ENCODE data around the gene KCNK4.

GRCh38 chr11:64297699-64298358, 6.7 kb downstream of the KCNK4 start:
- TF ChIP-seq CTCF (IDR thresholded peaks at IDR 0.05) (no peak), POLR2AphosphoS5 (IDR thresholded peaks at IDR 0.05; ENCODE audit: low read depth, low read length) (no peak), SIN3A (IDR thresholded peaks at IDR 0.05; ENCODE audit: borderline replicate concordance, insufficient read depth, low read depth, low read length) (no peak)
- TF ChIP-seq, protein P1, sequence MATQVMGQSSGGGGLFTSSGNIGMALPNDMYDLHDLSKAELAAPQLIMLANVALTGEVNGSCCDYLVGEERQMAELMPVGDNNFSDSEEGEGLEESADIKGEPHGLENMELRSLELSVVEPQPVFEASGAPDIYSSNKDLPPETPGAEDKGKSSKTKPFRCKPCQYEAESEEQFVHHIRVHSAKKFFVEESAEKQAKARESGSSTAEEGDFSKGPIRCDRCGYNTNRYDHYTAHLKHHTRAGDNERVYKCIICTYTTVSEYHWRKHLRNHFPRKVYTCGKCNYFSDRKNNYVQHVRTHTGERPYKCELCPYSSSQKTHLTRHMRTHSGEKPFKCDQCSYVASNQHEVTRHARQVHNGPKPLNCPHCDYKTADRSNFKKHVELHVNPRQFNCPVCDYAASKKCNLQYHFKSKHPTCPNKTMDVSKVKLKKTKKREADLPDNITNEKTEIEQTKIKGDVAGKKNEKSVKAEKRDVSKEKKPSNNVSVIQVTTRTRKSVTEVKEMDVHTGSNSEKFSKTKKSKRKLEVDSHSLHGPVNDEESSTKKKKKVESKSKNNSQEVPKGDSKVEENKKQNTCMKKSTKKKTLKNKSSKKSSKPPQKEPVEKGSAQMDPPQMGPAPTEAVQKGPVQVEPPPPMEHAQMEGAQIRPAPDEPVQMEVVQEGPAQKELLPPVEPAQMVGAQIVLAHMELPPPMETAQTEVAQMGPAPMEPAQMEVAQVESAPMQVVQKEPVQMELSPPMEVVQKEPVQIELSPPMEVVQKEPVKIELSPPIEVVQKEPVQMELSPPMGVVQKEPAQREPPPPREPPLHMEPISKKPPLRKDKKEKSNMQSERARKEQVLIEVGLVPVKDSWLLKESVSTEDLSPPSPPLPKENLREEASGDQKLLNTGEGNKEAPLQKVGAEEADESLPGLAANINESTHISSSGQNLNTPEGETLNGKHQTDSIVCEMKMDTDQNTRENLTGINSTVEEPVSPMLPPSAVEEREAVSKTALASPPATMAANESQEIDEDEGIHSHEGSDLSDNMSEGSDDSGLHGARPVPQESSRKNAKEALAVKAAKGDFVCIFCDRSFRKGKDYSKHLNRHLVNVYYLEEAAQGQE (IDR thresholded peaks at IDR 0.05; ENCODE audit: insufficient read depth in 1 of 2, low read depth in 2 of 2, low read length in 1 of 2): no peak
